Stimulated activated CD4-positive, alpha-beta T cell treated with anti-CD3 and anti-CD28 coated beads, TNF-alpha, amount 100 ng/mL, for 4 hours (primary cell): ENCODE results near the gene DDIT3.
"Not testable (repeated sequence)": the region's sequence is repeated elsewhere in the genome, so short reads cannot be mapped to it uniquely, and the experiment has no call there.

Source experiments
- DNase-seq, 3 experiments: peaks; one replicate each; pipeline ENCODE4 v3.0.0-alpha.2; 2020; ENCODE audit warnings: low read depth in 3 of 3

DDIT3 gene

DNA sequence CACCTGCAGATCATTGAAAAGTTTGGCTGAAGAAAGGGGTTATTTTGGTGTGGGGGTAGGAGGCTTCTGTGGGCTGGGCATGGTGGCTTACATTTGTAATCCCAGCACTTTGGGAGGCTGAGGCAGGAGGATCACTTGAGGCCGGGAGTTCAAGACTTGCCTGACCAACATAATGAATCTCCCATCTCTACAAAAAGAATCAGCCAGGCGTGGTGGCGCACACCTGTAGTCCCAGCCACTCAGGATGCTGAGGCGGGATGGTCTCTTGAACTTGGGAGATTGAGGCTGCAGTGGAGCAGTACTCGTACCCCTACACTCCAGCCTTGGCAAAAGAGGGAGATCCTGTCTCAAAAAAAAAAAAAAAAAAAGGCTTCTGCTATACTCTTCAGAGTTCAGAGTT, 7.0 kb downstream of the DDIT3 start:
- no peak for DNase-seq

DNA sequence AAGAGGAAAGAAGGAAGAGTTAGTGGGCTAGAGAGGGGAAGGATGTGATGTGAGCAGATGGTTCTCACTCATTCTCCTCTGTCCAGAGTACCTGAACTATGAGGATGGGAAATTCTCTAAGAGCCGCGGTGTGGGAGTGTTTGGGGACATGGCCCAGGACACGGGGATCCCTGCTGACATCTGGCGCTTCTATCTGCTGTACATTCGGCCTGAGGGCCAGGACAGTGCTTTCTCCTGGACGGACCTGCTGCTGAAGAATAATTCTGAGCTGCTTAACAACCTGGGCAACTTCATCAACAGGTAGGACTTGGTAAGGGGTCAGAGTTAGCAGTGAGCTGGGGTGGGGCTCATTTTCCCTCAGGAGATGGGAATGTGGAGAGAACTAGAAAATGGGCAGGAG, 7.6 kb downstream of the DDIT3 start:
- DNase-seq = no peak

DNA sequence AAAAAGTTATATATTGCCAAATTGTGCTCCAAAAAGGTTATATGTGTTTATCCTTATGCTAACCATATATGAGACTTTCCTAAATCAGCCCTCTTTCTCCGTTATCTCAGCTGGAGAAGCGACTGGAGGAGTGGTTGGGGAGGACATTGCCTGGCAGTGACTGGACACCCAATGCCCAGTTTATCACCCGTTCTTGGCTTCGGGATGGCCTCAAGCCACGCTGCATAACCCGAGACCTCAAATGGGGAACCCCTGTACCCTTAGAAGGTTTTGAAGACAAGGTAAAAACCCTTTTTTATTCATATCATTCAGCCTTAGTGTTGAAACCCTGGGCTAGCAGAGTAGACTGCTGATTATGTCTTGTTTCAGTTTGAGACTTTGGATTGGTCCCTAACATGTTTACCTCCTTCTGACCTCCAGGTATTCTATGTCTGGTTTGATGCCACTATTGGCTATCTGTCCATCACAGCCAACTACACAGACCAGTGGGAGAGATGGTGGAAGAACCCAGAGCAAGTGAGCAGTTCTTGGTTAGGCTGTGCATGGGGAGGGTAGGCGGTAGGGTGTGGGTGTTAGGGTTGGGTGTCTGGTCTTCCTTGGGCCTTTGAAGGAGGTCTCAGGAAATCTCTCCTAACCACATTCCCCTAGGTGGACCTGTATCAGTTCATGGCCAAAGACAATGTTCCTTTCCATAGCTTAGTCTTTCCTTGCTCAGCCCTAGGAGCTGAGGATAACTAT, 8.6 kb downstream of the DDIT3 start:
- no peak for DNase-seq

DNA sequence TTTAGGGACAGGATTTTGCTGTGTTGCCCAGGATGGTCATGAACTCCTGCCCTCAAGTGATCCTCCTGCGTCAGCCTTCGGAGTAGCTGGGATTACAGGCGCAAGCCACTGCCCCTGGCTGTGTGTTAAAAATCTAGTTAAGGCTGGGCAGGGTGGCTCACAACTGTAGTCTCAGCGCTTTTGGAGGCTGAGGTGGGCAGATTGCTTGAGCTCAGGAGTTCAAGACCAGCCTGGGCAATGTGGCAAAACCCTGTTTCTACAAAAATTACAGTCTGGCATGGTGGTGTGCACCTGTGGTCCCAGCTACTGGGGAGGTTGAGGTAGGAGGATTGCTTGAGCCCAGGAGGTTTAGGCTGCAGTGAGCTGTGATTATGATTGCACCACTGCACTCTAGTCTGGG, 9.2 kb downstream of the DDIT3 start:
- no peak for DNase-seq

DNA sequence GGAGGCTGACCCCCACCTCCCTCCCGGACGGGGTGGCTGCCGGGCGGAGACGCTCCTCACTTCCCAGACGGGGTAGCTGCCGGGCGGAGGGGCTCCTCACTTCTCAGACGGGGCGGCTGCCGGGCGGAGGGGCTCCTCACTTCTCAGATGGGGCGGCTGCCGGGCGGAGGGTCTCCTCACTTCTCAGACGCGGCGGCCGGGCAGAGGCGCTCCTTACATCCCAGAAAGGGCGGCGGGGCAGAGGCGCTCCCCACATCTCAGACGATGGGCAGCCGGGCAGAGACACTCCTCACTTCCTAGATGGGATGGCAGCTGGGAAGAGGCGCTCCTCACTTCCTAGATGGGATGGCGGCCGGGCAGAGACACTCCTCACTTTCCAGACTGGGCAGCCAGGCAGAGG, 12.5 kb downstream of the DDIT3 start:
- DNase-seq = not testable (repeated sequence)

GRCh38 chr12:57506541-57506940, 13.8 kb downstream of the DDIT3 start:
- DNase-seq = not testable (repeated sequence)

GRCh38 chr12:57502311-57502969, 17.9 kb downstream of the DDIT3 start:
- DNase-seq = not testable (repeated sequence)

DNA sequence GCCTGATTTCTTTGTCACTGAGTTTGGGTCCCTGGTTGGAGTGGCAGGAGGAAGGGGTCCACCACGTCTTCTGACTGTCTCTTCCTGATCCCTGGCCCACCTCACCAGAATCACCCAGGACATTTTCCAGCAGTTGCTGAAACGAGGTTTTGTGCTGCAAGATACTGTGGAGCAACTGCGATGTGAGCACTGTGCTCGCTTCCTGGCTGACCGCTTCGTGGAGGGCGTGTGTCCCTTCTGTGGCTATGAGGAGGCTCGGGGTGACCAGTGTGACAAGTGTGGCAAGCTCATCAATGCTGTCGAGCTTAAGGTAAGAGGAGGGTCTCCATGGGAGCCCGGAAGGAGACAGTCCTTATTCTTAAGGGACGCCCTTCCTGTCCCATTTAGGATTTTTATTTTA, 20.1 kb downstream of the DDIT3 start:
- no peak for DNase-seq

- DNase-seq = no peak
Observed at GRCh38 chr12:57498571-57498970, 21.7 kb downstream of the DDIT3 start.

GRCh38 chr12:57498132-57498502, 22.2 kb downstream of the DDIT3 start:
- DNase-seq = no peak

GRCh38 chr12:57497223-57498131, 22.8 kb downstream of the DDIT3 start:
- DNase-seq = no peak

DNA sequence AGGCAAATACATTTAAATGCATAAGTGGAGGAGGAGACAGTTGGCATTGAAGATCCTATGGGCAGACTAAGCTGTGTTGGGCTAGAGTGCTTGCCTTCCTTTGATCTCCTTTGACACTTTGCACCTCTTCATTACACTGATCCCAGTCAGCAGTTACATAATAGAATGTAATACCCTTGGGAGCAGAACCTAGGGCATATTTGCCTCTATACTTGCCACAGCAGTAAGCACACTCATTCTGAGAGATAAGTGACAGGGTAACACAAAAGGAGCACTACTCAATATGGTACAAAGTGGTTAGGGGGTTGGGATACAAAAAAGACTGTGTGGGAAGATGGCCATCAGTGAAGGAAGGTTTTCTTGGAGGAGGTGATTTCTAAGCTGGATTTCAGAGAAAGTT, 23.5 kb downstream of the DDIT3 start:
- DNase-seq = no peak

DNA sequence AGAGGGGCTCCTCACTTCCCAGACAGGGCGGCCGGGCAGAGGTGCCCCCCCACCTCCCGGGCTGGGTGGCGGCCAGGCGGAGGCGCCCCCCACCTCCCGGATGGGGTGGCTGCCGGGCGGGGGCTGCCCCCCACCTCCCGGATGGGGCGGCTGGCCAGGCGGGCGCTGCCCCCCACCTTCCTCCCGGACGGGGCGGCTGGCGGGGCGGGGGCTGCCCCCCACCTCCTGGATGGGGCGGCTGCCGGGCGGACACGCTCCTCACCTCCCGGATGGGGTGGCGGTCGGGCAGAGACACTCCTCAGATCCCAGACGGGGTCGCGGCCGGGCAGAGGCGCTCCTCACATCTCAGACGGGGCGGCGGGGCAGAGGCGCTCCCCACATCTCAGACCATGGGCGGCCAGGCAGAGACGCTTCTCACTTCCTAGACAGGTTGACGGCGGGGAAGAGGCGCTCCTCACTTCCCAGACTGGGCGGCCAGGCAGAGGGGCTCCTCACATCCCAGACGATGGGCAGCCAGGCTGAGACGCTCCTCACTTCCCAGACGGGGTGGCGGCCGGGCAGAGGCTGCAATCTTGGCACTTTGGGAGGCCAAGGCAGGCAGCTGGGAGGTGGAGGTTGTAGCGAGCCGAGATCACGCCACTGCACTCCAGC, 25.1 kb downstream of the DDIT3 start:
- DNase-seq = not testable (repeated sequence)

DNA sequence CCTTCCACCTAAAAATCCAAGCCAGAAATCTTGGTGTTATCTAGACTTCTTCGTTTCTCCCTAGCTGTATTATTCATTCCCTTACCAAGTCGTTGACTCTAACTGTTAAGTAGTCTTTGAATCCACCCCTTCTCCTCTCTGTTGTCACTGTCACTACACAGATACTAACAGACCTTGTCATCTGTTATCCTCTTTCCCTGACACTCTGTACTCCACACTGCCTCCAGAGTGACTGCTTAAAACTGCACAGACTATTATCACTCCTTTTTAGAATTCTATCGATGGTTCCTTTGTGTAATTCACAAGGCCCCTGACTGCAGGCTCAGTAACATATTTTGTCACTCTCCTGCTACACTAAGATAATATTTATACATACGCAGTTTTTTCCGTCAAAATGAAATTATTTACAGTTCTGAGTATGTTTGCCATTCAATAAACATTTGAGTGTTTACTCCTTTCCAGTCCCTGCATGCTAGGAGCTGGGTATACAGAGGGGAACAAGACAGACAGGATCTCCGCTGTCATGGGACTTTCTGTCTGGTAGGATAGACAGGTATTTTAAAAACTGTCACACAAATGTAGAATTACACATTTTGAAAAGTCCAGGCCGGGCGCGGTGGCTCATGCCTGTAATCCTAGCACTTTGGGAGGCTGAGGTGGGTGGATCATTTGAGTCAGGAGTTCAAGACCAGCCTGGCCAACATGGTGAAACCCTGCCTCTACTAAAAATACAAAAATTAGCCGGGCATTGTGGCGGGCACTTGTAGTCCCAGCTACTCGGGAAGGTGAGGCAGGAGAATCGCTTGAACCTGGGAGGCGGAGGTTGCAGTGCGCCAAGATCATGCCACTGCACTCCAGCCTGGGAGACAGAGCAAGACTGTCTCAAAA, 28.7 kb downstream of the DDIT3 start:
- no peak for DNase-seq

DNA sequence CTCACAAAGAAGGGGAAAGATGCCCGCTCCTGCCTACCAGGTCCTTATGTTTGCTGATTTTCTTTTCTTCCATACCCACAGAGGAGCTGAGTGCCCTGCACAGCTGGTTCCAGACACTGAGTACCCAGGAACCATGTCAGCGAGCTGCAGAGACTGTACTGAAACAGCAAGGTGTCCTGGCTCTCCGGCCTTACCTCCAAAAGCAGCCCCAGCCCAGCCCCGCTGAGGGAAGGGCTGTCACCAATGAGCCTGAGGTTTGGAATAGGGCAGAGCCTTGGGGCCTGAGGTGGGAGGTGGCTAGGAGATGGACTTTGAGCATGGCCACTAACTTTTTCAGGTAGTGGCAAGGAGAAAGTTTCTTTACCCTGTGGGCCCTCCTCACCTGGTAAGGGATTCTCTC, 30.2 kb downstream of the DDIT3 start:
- no peak for DNase-seq

GRCh38 chr12:57489157-57489641, 31.1 kb downstream of the DDIT3 start:
- DNase-seq = no peak

DNA sequence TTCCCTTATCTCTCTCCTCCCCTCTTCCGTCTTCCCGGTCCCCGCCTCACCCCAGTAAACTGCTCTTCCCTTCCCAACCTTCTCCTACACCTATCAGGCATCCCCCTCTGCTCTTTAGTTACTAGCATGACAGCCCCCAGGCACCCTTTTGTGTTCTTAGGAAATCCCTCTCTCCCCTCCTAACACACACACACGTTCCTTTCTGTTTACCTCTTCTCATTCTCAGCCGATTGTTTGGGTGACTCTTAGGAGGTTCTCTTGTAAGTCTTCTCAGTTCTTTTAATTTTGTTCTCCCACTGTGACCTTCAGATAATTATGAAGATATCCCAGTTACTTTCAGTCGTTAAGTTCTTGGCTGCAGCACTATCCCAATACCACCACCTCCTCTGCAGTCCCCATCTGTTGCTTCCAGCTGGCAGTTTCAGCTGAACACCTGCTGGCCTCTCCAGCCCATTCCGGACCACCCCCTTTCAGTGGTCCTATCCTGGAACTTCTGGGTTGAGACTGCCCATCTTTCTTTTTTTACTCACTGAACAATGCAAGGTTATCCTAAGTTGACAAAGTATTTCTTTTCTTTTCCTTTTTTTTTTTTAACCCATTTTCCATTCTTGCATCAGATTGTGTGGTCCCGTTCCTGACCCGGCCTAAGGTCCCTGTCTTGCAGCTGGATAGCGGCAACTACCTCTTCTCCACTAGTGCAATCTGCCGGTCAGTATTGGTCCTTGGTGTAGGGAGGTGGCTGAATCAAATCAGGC, 31.7 kb downstream of the DDIT3 start:
- no peak for DNase-seq

GRCh38 chr12:57487597-57488401, 32.5 kb downstream of the DDIT3 start, which contains the start of gene MARS1:
MARS1 (plus strand) TSS chr12:57488068; CDS start chr12:57488091, 23 bp downstream.
- DNase-seq = peak; percentile 69 to 86 (median 85)

- no peak for DNase-seq
Observed at GRCh38 chr12:57487055-57487596, 33.2 kb downstream of the DDIT3 start.
